Lung (tissue), 12 donors: ENCODE measurements around the gene PIK3CG. TPM values are rescaled to one million over a fixed set of nuclear protein-coding genes. Genes with fewer than 3 reads are reported as not detected.

Experiments used
- ATAC-seq: fragments of 200-7000 bp; cut with Tn5 transposase; one replicate; pipeline ENCODE4 v1.9.1; 2020; ENCODE audit warnings: moderate number of reproducible peaks; ENCODE audit not compliant: insufficient read depth, low FRiP score
- DNase-seq, 3 donors: peaks; one replicate each; pipeline ENCODE4 v3.0.0-alpha.2; 2013 to 2017
- H3K27ac ChIP-seq, 2 donors: one replicate each; pipeline ENCODE4 v1.5.1; 2013; ENCODE audit warnings: mild to moderate bottlenecking in 2 of 2, moderate library complexity in 2 of 2, control low read depth in 1 of 2, inconsistent platforms in 1 of 2, low read depth in 1 of 2, low read length in 1 of 2
- H3K27me3 ChIP-seq, 3 donors: one replicate each; pipeline ENCODE4 v1.5.1; 2013; ENCODE audit warnings: low read length in 2 of 3; ENCODE audit not compliant: control insufficient read depth in 3 of 3, insufficient read depth in 3 of 3
- H3K36me3 ChIP-seq, 4 donors: one replicate each; pipeline ENCODE4 v1.5.1; 2013; ENCODE audit warnings: low read length in 4 of 4, mild to moderate bottlenecking in 1 of 4, moderate library complexity in 1 of 4; ENCODE audit not compliant: control insufficient read depth in 4 of 4, insufficient read depth in 4 of 4
- H3K4me1 ChIP-seq, 5 donors: one replicate each; pipeline ENCODE4 v1.5.1; 2013; ENCODE audit warnings: low read length in 5 of 5, mild to moderate bottlenecking in 2 of 5, moderate library complexity in 1 of 5; ENCODE audit not compliant: control insufficient read depth in 5 of 5, insufficient read depth in 5 of 5
- H3K4me3 ChIP-seq: one replicate; pipeline ENCODE4 v1.5.1; 2013; ENCODE audit warnings: mild to moderate bottlenecking, control low read depth, moderate library complexity
- H3K9ac ChIP-seq, 2 donors: one replicate each; pipeline ENCODE4 v1.5.1; 2013; ENCODE audit warnings: low read length in 2 of 2, control low read depth in 1 of 2; ENCODE audit not compliant: insufficient read depth in 1 of 2
- H3K9me3 ChIP-seq, 4 donors: one replicate each; pipeline ENCODE4 v1.5.1; 2013; ENCODE audit warnings: low read length in 3 of 4, mild to moderate bottlenecking in 1 of 4, moderate library complexity in 1 of 4; ENCODE audit not compliant: control insufficient read depth in 4 of 4, insufficient read depth in 3 of 4
- WGBS, 2 donors: extraction: QIAGEN DNeasy Blood & Tissue Kit; methylation state at CpG; one replicate each; pipeline ENCODE4 v1.1.7; 2013; 5-methylcytosine and 5-hydroxymethylcytosine counted together
- polyA plus RNA-seq, 2 donors: library from polyadenylated mRNA; stranded (reverse); fragments of 200-250 nt; gene quantifications; one replicate each; pipeline ENCODE4 v1.2.1, GENCODE V29; 2013
- total RNA-seq, 2 donors: library from RNA; depleted of rRNA in 1 of 2; stranded (reverse); fragments of >200 nt in 1 of 2; gene quantifications; one replicate each; pipeline ENCODE4 v1.2.1, GENCODE V29; 2014 to 2021
- TF ChIP-seq, protein P1 (sequence below): IDR thresholded peaks from 2 replicates; pipeline ENCODE4 v1.5.1; 2012; ENCODE audit warnings: mild to moderate bottlenecking; ENCODE audit errors: control extremely low read depth, extremely low read depth
- donor health status: control.
- donor health status: control.
- donor health status: Bipolar disorder and iron deficiency.
- donor health status: healthy.
- donor health status: DM: yes; HTN: yes; CAD: no.

The PIK3CG gene
- total and polyA plus RNA-seq, 4 donors, result 0.61 to 10.8 (median 6.8) TPM

- H3K36me3 ChIP-seq, result no peaks in the 10 kb centered on the region
- peak; percentile 41 for ATAC-seq
Measured at GRCh38 chr7:106947244-106947728, 82.2 kb downstream of the PIK3CG start.

DNA sequence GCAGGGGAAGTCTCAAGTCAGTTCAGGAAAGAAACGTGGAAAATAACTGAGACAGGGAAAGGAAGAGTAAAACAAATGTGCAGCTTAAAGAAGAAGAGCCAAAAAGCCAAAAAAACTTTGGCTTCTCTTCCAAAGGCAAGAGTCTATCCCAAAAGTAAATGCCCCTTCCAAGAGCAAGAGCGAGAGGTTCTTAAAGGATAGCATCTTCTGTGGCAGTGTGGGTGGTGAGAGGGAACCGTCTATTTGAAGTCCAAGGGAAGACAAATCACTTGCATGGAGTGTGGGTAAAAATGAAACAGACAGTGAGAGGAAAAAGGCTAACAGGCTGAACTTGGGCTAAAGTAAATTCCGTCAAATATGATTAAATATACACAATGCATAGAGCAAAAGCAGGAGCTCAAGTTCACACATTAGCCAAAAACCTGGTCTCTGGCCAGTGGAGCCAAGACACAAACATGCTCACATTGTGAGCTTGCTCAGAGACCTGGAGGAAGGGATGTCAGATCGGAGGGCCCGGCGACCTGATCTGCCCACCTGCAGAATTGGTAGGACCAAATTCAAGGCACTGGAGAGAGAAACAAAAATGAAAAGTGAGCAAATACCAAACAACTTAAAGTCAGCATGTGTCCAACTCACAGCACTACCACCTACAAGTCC is 87.0 kb downstream of the PIK3CG start:
- no peak overlapping the region for H3K9ac ChIP-seq
- WGBS, 2 donors, result 79 to 95% methylated on average over 7 of the region's 7 CpGs
- no peak overlapping the region for H3K27ac ChIP-seq
- no peaks in the 10 kb centered on the region for H3K36me3 ChIP-seq
- ATAC-seq, result no peak
- H3K4me1 ChIP-seq, result peaks cover 0 to 24% (median 0%) of the 10 kb centered on the region in 5 donors
- TF ChIP-seq, protein P1, sequence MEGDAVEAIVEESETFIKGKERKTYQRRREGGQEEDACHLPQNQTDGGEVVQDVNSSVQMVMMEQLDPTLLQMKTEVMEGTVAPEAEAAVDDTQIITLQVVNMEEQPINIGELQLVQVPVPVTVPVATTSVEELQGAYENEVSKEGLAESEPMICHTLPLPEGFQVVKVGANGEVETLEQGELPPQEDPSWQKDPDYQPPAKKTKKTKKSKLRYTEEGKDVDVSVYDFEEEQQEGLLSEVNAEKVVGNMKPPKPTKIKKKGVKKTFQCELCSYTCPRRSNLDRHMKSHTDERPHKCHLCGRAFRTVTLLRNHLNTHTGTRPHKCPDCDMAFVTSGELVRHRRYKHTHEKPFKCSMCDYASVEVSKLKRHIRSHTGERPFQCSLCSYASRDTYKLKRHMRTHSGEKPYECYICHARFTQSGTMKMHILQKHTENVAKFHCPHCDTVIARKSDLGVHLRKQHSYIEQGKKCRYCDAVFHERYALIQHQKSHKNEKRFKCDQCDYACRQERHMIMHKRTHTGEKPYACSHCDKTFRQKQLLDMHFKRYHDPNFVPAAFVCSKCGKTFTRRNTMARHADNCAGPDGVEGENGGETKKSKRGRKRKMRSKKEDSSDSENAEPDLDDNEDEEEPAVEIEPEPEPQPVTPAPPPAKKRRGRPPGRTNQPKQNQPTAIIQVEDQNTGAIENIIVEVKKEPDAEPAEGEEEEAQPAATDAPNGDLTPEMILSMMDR, result no peak
- DNase-seq, result peak in 2 of 3 donors; percentile 35 to 68
- no peaks in the 10 kb centered on the region for H3K27me3 ChIP-seq
- no peaks in the 10 kb centered on the region for H3K9me3 ChIP-seq
- H3K4me3 ChIP-seq, result no peak overlapping the region

More at GRCh38 chr7:106947244-106947728, 82.2 kb downstream of the PIK3CG start:
- Histone ChIP-seq H3K4me1 (peaks cover 0 to 19% (median 0%) of the 10 kb centered on the region in 5 donors), H3K27ac (no peak overlapping the region), H3K4me3 (no peak overlapping the region), H3K9me3 (no peaks in the 10 kb centered on the region), H3K9ac (no peak overlapping the region), H3K27me3 (peaks cover 0 to 7% (median 0%) of the 10 kb centered on the region in 3 donors)
- TF ChIP-seq, protein P1, result peak; percentile 20
- peak; percentile 66 to 90 (median 79) for DNase-seq
- WGBS, 2 donors, result 3 to 8% methylated on average over 1 of the region's 1 CpG

GRCh38 chr7:106952658-106953231 is 87.7 kb downstream of the PIK3CG start:
- Histone ChIP-seq H3K9ac (no peak overlapping the region), H3K36me3 (no peaks in the 10 kb centered on the region), H3K9me3 (no peaks in the 10 kb centered on the region), H3K4me3 (no peak overlapping the region), H3K27me3 (no peaks in the 10 kb centered on the region), H3K4me1 (peaks cover 0 to 24% (median 0%) of the 10 kb centered on the region in 5 donors), H3K27ac (no peak overlapping the region)
- ATAC-seq (peak; percentile 74), DNase-seq (peak in 1 of 3 donors; percentile 26)
- 24 to 36% methylated on average over 5 of the region's 5 CpGs for WGBS, 2 donors
- TF ChIP-seq, protein P1, result no peak
